ENCODE data around the gene HIPK1.
"Not testable (repeated sequence)": the region's sequence is repeated elsewhere in the genome, so short reads cannot be mapped to it uniquely, and the experiment has no call there.

HIPK1 gene

DNA sequence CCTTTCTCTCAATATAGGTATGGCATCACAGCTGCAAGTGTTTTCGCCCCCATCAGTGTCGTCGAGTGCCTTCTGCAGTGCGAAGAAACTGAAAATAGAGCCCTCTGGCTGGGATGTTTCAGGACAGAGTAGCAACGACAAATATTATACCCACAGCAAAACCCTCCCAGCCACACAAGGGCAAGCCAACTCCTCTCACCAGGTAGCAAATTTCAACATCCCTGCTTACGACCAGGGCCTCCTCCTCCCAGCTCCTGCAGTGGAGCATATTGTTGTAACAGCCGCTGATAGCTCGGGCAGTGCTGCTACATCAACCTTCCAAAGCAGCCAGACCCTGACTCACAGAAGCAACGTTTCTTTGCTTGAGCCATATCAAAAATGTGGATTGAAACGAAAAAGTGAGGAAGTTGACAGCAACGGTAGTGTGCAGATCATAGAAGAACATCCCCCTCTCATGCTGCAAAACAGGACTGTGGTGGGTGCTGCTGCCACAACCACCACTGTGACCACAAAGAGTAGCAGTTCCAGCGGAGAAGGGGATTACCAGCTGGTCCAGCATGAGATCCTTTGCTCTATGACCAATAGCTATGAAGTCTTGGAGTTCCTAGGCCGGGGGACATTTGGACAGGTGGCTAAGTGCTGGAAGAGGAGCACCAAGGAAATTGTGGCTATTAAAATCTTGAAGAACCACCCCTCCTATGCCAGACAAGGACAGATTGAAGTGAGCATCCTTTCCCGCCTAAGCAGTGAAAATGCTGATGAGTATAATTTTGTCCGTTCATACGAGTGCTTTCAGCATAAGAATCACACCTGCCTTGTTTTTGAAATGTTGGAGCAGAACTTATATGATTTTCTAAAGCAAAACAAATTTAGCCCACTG, 11.5 kb downstream of the HIPK1 start:
- in situ Hi-C loops (cut with HindIII; ENCODE audit: low sequenced_read_pairs): no loop called here

- in situ Hi-C loops (cut with HindIII; ENCODE audit: low sequenced_read_pairs): no loop called here
Observed at GRCh38 chr1:113941245-113941559, 12.1 kb downstream of the HIPK1 start.

- in situ Hi-C loops (cut with HindIII; ENCODE audit: low sequenced_read_pairs): no loop called here
Observed at GRCh38 chr1:113942527-113942926, 13.4 kb downstream of the HIPK1 start.

DNA sequence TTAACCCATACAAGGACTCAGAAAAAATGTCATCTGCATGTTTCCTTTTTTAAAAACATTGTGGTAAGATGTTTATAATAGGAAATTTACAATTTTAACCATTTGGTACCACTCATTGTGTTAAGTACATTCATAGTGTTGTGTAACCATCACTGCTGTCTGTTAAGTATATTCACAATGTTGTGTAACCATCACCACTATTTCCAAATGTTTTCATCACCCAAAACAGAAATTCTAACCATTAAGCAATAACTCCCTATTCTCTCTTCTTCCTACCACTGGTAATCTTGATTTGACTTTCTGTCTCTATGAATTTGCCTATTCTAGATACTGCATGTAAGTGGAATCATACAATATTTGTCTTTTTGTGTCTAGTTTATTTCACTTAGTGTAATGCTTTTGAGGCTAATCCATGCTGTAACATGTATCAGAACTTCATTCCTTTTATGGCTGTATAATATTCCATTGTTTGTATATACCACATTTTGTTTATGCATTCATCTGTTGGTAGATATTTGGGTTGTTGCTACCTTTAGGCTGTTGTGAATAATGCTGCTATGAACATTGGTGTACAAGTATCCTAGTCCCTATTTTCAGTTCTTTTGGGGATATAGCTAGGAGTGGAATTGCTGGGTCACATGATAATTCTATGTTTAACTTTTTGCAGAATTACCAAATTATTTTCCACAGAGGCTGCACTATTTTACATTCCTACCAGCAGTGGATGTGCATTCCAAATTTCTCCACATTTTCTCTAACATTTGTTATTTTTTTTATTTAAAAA, 14.1 kb downstream of the HIPK1 start:
- in situ Hi-C loops (cut with HindIII; ENCODE audit: low sequenced_read_pairs): no loop called here

- in situ Hi-C loops (cut with HindIII; ENCODE audit: low sequenced_read_pairs): no loop called here
Observed at GRCh38 chr1:113945329-113945728, 16.2 kb downstream of the HIPK1 start.

- in situ Hi-C loops (cut with HindIII; ENCODE audit: low sequenced_read_pairs): no loop called here
Observed at GRCh38 chr1:113946112-113946511, 17.0 kb downstream of the HIPK1 start.

DNA sequence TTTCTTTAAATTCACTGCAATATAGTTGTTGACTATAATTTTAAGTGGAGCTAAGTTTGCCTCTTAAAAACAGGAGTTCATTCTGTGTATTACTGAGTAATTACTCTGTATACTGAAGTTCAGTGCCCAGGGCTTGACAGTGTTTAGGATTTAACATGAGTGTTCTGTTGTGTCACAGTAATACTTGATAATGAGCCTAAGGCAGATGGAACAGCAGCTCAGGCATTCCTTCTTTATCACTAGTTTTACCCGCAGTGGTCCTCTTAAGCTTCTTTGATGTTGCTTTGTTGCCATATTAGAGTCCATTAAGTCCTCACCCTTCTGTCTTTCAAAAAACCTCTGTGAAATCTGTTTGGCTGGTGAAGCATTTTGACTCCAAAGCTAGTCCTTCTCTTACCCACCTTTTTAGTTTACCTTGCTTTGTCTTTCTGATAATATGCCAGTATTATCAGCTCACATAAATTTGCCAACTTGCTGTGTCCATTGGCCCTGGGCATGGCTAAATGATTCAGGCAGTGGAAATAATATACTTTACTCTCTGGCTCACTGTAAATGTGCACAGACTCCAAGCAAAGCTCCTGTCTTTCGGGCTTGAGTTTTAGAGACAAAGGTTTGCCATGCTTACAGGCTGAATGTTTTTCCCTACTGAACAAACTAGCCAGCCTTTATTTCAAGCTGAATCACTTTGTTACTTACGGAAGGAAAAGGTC, 17.7 kb downstream of the HIPK1 start:
- in situ Hi-C loops (cut with HindIII; ENCODE audit: low sequenced_read_pairs): no loop called here

DNA sequence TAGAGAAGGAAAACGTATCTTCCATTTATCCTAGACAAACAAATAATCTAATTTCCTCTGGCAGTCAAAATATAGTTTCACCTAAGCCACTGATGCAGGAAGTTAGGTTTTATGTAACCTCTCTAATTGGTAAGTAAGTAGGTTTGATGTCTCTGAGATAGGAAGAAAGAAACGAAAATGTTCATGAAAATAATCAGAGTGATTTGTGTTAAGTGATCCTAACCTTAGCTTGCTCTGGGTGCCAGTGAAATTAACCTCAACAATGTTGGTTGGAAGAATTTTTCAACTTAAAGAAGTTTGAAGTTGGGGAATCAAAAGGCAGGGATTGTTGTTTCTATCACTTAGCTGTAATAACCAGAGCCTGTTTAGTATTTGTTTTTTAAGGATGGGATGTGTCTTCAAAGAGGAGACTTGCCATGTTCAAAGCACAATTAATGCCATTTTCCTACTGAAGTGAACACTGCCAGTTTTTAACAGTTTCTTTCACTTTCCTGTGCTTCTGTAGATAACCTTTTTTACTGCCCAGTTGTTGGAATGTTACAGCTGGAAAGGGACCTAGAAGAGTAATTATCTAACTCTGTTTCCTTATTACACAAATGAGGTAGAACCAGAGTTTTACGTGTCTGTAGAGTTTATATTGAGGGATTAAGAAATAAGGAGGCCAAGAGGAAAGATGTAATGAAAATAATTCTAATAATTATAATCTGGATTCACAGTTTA, 18.4 kb downstream of the HIPK1 start:
- in situ Hi-C loops (cut with HindIII; ENCODE audit: low sequenced_read_pairs): no loop called here

DNA sequence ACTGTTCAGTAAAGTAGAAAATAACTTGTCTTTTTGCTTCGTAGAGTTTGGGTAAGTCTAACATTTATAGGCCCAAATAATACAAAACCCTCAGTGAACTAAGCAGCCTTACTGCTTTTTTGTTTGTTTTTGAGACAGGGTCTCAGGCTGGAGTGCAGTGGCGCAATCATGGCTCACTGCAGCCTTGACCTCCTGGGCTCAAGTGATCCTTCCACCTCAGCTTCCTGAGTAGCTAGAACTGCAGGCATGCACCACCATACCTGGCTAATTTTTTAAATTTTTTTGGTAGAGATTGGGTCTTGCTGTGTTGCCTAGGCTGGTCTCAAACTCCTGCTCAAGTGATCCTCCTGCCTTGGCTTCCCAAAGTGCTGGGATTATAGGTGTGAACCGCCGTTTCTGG, 19.0 kb downstream of the HIPK1 start:
- in situ Hi-C loops (cut with HindIII; ENCODE audit: low sequenced_read_pairs): not testable (repeated sequence)

DNA sequence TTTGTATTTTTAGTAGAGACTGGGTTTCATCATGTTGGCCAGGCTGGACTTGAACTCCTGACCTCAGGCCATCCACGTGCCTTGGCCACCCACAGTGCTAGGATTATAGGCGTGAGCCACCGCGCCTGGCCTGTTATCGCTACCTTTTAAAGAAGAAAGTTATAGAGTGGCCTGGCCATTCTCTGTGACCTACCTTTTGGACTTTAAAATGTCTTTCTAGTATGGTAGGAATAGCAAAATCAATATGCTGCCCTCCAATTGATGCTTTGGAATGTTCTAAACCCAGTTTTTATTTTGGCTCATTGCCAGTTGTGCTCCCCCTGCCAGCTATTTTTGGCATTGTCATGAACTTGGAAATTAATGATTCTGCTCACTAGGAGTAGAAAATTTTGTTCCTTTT, 19.9 kb downstream of the HIPK1 start:
- in situ Hi-C loops (cut with HindIII; ENCODE audit: low sequenced_read_pairs): no loop called here

- in situ Hi-C loops (cut with HindIII; ENCODE audit: low sequenced_read_pairs): no loop called here
Observed at GRCh38 chr1:113950908-113951307, 21.8 kb downstream of the HIPK1 start.

DNA sequence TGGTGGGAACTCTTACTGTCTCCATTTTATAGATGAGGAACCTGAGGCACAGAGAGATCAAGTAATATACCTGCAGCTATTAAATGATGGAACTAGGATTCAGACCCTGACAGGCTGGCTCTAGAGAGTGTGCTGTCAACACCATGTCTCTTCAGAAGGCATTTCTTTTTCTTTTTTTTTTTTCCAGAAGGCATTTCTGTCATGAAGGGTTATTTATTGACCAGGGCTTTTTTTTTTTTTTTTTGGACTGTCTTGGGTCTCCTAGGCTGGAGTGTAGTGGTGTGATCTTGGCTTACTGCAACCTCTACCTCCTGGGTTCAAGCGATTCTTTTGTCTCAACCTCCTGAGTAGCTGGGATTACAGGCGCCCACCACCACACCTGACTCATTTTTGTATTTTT, 22.6 kb downstream of the HIPK1 start:
- in situ Hi-C loops (cut with HindIII; ENCODE audit: low sequenced_read_pairs): no loop called here

DNA sequence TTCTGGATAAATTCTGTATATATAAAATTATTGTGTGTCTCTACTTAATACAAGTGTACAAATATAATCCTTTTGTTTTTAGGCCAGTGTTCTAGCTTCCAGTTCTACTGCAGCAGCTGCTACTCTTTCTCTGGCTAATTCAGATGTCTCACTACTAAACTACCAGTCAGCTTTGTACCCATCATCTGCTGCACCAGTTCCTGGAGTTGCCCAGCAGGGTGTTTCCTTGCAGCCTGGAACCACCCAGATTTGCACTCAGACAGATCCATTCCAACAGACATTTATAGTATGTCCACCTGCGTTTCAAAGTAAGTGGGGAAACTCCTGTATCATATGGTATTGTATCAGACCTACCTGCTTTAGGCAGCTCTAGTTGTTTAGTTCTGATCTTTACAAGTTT, 28.9 kb downstream of the HIPK1 start:
- in situ Hi-C loops (cut with HindIII; ENCODE audit: low sequenced_read_pairs): no loop called here

DNA sequence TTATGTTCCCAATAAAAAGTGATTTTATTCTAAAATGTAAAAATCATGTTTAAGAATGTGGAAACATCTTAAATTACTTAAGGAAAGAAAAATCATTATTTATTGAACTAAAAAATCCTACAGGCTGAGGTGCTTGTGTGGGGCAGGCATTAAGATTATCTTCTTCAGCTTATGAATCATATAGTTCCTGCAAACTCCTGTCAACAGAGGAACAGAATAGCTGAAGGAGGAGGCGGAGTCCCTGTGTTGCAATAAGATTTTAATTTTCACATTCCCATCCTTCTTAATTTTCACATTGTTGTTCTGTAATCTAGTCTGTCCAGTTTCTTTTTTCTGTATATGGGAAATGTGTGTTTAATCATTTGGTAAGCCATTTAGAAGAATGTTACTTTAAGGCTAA, 29.6 kb downstream of the HIPK1 start:
- in situ Hi-C loops (cut with HindIII; ENCODE audit: low sequenced_read_pairs): no loop called here

DNA sequence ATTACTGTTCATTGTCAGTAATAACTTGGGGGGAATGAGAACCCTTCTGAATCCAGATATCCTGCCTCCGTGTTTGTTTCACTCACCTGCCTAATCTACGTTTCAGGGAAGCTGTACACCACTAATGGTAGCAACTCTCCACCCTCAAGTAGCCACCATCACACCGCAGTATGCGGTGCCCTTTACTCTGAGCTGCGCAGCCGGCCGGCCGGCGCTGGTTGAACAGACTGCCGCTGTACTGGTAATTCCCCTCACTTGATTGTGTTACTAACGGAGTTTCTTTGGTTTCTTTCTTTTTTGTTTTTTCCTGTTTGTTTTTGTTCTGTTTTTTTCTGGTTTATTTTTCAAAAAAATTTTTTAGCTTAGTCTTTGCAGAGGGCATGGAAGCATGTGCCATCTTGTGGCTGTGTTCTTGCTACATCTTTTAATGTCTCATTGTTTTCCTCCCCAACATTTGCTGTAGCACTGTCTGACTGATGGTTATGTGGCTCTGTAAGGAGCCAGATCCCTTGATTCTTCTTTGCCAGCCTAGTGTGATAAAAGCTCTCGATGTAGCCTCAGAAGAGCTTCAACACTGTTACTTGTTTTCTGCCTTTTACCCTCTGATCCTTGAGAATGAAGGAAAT, 34.3 kb downstream of the HIPK1 start:
- in situ Hi-C loops (cut with HindIII; ENCODE audit: low sequenced_read_pairs): no loop called here

DNA sequence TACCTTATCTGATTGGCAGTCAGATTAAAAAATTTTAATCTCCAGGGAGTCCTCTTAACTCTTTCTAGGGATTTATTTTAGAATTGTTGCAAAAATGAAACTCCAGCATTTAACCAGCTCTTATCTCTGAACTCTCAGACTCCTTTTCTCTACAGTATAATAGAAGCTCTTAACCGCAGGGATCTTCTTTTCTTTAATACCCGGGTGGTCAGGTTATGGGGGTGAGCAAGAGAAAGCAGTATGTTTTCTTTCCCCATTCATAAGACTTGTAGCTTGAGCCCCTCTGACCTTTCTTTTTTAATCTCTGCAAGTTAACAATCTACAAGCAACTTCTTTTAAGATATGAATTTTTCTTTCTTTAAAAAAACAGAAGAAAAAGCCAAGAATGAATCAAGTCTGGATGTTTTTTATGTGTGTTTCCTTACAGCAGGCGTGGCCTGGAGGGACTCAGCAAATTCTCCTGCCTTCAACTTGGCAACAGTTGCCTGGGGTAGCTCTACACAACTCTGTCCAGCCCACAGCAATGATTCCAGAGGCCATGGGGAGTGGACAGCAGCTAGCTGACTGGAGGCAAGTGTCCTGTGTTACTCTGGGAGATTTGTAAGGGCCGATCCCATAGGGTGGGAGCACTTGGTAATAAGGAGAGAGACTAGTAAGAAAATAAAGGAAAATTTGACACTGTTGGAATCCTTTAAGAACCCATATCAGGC, 36.7 kb downstream of the HIPK1 start:
- in situ Hi-C loops (cut with HindIII; ENCODE audit: low sequenced_read_pairs): no loop called here

DNA sequence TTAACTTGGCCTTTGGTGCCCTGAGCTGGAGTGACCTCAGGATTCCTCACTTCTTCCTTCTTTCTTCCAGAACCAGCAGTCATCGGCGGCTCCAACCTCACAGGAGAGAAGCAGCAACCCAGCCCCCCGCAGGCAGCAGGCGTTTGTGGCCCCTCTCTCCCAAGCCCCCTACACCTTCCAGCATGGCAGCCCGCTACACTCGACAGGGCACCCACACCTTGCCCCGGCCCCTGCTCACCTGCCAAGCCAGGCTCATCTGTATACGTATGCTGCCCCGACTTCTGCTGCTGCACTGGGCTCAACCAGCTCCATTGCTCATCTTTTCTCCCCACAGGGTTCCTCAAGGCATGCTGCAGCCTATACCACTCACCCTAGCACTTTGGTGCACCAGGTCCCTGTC, 43.8 kb downstream of the HIPK1 start:
- in situ Hi-C loops (cut with HindIII; ENCODE audit: low sequenced_read_pairs): no loop called here

DNA sequence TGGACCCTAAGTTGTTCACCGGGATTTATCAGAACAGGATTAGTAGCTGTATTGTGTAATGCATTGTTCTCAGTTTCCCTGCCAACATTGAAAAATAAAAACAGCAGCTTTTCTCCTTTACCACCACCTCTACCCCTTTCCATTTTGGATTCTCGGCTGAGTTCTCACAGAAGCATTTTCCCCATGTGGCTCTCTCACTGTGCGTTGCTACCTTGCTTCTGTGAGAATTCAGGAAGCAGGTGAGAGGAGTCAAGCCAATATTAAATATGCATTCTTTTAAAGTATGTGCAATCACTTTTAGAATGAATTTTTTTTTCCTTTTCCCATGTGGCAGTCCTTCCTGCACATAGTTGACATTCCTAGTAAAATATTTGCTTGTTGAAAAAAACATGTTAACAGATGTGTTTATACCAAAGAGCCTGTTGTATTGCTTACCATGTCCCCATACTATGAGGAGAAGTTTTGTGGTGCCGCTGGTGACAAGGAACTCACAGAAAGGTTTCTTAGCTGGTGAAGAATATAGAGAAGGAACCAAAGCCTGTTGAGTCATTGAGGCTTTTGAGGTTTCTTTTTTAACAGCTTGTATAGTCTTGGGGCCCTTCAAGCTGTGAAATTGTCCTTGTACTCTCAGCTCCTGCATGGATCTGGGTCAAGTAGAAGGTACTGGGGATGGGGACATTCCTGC, 46.2 kb downstream of the HIPK1 start:
- in situ Hi-C loops (cut with HindIII; ENCODE audit: low sequenced_read_pairs): no loop called here

GRCh38 chr1:113976609-113977278, 47.6 kb downstream of the HIPK1 start:
- in situ Hi-C loops (cut with HindIII; ENCODE audit: low sequenced_read_pairs): no loop called here

Measured in DLD1 (cell line).